ENCODE data around the gene GPATCH2L. TPM values are rescaled to one million over a fixed set of nuclear protein-coding genes. Genes with fewer than 3 reads are reported as not detected.

Gene GPATCH2L
- total RNA-seq, 2 experiments from 2014 or later = 36.9 to 40.0 TPM

DNA sequence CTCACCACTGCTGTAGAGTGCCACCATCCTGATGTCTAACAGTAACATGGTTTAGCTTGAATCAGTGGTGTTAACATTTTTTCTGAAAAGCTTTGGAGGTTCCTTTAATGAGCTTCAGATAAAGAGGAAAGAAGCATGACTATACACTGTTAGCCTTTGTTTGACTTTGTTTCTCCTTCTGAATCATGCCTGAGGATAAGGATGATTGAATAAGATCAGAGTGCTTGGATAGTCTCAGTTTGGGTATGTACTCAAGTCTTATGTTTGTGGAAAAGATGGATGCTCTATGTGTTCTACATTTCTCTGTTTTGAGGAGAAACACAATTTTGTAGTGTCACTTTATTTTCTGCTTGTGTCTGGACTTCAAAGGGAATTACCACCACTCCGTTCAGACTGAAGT, 42.0 kb downstream of the GPATCH2L start:
- ChIA-PET POLR2A (no interaction called here), CTCF (no interaction called here)

- CTCF ChIA-PET = no interaction called here
Measured at GRCh38 chr14:76194327-76194726, 42.6 kb downstream of the GPATCH2L start.

DNA sequence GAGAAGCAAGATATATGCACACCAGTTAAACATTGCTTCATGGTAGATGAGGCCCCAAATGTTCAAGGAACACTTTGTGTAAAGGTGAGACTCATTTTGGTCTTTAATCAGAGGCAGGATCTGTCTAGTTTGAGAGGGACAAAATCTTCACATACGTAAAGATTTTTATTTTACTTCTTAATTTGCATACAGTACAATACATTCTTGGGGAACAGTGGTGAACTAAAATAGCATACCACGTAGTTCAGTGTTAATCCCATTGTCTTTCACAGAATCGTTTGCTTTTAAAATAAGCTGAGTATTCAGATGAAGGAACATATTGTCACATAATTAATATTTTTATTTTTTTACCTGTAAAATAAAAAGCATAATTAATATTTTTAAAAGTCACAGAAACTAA, 43.3 kb downstream of the GPATCH2L start:
- ChIA-PET CTCF (no interaction called here), POLR2A (no interaction called here)

More at GRCh38 chr14:76194327-76194726, 42.6 kb downstream of the GPATCH2L start:
- POLR2A ChIA-PET = no interaction called here

- ChIA-PET POLR2A (no interaction called here), CTCF (interaction anchor here (0.6 kb wide), 1 partner anchor 203 kb away, joined by 3 read pairs; no protein-coding TSS in a partner anchor)
Measured at GRCh38 chr14:76196980-76197695, 45.4 kb downstream of the GPATCH2L start.

- CTCF ChIA-PET = no interaction called here
- POLR2A ChIA-PET = no interaction called here
Measured at GRCh38 chr14:76201162-76201561, 49.4 kb downstream of the GPATCH2L start.

DNA sequence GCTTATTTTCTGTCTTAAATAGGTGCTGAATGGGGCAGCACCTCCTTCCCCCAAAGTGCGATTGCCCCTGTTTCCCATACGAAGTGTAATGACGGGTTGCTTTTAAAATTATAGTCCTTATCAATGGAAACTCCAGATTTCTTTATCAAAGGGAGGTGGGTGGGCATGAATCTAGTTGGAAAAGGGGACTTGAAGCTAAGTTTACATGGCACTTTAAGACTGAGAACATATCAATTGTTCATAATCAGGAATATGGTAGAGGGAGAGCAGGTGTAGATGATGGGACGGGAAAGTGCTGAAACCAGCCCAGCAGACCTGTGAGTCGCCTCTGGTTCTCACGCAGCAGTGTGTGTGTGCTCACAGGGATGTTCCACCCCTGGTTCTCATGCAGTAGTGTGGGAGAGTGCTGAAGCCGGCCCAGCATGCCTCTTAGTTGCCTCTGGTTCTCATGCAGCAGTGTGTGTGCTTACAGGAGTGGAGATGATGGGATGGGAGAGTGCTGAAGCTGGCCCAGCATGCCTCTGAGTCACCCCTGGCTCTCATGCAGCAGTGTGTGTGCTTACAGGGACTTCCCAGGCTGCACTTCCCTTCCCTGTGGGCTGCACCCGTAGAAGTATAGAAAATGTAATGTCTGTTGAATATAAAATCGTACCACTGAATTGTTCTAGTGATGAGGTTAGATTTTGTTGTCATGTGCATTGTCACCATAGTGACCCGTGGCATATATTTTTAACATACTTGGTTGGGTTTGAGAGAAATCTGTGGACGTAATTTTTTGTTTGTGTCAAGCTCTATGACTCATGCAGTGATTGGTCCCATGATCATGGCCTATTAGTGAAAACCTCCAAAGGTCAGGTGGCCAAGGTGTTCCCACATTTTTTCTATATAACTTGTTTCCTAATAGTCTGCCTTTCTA, 51.6 kb downstream of the GPATCH2L start:
- ChIA-PET POLR2A (no interaction called here), CTCF (no interaction called here)

- POLR2A ChIA-PET = no interaction called here
- CTCF ChIA-PET = no interaction called here
Measured at GRCh38 chr14:76204461-76205230, 52.9 kb downstream of the GPATCH2L start.

GRCh38 chr14:76205708-76206107, 54.0 kb downstream of the GPATCH2L start:
- ChIA-PET CTCF (no interaction called here), POLR2A (no interaction called here)

DNA sequence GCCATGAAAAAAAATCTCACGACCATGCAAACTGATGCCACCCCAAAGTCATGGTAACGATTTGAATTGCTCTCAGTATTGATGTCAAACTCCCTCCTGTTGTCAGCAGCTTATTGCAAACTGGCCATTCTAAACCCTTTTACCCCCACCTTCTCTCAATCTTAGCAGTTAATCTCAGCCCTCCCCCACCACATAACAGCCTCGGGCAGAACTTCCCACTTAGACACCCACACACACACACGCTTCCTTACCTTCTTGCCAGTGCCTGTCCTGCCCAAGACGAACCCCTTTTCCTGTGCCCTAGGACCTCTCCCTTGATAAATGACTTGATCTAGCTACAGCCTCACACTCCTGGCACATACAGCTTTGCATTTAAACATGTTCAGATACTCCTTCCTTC, 56.6 kb downstream of the GPATCH2L start:
- ChIA-PET CTCF (no interaction called here), POLR2A (no interaction called here)

DNA sequence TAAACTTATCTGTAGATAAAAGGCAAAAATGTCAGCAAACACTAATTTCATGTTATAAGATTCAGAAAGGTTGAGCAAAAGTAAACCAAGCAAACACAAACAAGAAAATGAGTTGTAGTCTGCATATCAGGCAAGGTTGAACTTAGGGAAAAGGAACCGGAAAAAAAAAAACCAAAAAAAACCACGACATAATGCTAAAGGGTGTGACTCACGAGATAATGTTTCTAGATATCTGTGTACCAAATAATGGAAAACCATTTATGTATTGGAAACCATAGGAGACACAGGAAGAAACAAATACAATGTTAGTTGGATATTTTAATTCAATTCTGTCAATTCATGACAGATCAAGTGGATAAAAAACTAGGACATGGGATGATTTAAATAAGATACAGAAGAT, 60.5 kb downstream of the GPATCH2L start:
- ChIA-PET CTCF (no interaction called here), POLR2A (no interaction called here)

DNA sequence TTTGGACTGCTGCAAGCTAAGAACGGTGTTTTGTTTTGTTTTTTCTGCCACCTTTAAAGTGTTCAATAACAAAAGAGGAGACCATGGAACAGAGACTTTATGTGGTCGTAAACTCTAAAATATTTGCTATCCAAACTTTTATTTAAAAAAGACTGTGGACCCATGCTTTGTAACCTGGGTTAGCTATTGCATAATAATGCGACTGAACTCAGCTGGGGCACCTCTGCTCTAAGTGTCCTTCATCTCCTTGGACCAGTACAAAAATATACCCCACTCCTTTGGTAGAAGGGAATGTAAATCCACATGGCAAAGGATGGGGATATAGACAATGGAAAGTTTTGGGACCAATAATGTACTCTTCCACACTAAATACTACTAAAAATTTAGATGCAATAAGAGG, 65.5 kb downstream of the GPATCH2L start:
- ChIA-PET POLR2A (no interaction called here), CTCF (no interaction called here)

GRCh38 chr14:76218662-76219061, 66.9 kb downstream of the GPATCH2L start:
- POLR2A ChIA-PET = no interaction called here
- CTCF ChIA-PET = no interaction called here

- ChIA-PET POLR2A (no interaction called here), CTCF (no interaction called here)
Measured at GRCh38 chr14:76219873-76220272, 68.2 kb downstream of the GPATCH2L start.

DNA sequence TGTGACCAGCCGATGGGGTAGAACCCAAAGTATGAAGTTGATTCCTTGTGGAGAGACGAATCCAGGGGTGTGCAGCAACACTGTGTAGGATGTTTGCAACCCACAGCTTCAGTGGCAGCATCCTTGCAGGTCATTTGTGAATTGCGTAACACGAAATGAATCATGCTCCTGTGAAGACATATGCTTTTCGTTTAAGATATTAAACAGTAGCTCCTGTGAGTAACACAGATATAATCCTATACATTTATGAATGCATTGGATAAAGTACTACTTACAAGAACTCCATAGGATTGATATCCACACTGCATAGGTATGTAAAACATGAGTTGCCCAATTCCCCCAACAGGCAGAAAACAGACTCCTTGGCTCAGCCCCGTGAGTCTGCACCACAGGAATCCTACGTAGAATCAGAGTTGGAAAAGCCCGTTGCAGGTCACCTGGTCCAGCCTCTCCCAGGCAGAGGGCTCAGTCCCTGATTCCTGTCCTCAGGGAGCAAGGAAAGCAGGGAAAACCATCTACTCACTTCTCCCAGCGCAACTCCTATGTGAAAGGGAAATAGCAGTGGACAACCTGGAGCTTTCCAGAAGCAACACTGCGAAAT, 75.8 kb downstream of the GPATCH2L start:
- CTCF ChIA-PET = no interaction called here
- POLR2A ChIA-PET = no interaction called here

GRCh38 chr14:76228138-76228537, 76.4 kb downstream of the GPATCH2L start:
- POLR2A ChIA-PET = no interaction called here
- CTCF ChIA-PET = no interaction called here

DNA sequence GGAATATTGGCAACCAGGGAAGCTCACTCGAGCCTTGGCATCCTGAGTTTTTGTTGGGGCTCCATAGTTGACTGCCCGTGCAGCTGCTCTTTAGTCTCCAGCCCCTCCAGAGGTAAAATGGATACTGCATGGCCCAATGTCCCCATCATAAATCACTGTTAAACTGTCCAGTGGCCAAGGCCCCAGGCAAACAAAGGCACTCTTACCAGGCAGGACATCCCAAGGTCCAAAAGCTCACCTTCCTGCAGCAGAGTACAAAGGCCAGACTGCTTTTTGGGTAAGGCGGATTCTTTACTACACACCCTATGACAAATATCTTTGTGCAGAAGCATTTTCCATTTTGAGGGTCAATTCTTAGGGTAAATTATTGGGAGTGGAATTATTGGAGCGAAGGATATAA, 81.1 kb downstream of the GPATCH2L start:
- ChIA-PET POLR2A (no interaction called here), CTCF (no interaction called here)

DNA sequence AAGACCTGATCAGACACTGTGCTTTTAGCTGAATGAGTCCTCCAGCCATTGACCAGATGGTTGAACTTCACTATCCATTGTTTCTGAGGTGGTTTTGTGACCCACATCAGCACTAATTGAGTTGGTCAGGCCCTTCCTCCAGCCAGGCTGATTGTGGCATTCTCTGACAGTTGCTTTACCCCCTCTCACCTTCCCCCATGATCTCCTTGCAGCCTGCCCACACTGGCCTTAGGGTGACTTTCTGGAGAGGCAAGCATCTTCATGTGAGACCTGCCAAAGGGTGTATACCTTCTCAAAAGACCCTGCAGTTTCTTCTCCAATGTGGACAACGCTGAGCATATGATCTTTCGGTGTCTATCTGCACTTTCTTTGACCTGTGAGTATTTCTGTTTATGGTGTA, 83.9 kb downstream of the GPATCH2L start:
- CTCF ChIA-PET = no interaction called here
- POLR2A ChIA-PET = no interaction called here

DNA sequence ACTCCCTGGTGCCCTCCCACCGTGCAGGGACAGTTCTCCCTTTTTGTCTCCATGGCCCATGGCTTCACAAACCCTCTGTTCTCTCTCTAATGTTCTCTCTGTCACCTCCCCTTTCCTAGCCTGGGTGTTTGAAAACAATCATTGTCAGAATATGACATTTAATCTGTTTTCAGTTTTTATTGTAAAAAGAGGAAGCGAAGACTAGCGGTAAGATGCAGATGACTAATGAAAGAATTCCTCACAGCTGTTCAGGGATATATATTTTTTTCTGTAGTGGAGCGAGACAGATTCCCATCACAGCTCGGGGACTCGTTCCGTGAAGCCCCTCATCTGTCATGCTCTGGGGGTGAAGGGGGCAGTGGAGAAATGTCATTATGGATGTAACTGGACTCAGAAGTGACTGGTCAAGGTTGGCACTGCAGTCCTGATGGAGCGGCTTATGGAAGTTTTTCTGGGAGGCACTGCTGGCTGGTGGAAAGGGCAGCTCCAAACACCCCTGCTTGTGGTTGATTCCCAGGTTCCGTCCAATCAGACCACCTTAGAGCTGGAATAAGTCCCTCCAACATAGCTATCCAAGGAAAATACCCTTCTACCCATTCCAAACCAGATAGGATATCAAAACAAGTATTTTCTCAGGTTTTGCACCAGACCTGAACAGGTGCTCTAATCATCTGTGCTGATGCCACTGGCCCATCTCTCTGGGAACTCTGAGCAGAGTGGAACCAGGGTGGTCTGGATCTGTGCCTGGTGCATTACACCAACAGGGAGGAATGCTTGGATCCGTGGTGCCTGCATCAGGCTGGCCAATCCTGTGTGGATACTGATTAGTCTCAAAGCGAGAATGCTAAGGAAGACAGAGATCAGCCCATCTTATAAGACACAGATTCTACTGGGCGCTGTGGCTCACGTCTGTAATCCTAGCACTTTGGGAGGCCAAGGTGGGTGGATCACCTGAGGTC, 84.7 kb downstream of the GPATCH2L start:
- CTCF ChIA-PET = no interaction called here

DNA sequence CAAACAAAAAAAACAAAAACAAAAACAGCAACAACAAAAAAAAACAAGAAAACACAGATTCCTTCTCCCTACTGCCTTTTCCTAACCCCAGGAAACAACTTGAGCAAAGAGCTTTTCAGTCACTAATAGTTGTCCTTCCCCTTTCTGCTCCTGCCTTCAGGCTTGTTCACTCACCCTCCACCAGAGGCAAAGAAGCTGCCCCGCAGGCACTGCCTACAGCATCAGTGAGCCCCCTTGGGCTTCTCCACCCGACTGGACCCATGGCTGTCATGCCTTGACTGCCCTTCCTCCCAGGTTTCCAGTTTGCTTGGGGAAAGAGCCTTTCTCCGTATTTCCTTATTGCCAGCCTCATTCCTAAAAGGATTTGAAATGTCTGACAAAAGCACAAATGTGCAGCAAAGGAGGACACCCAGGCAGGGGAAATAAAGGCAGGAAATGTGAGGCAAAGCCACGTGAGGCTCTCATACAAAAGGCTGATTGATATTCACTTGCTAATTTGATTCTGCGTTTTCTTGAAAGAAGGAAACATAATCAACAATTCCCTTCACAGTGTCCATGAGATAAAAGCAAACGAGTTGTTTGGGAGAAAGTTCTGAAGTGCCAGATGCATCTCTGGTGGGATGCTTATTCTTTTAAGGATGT, 85.7 kb downstream of the GPATCH2L start:
- ChIA-PET CTCF (no interaction called here), POLR2A (no interaction called here)

More for the DNA sequence above, 84.7 kb downstream of the GPATCH2L start:
- POLR2A ChIA-PET = no interaction called here

Measured in activated CD8-positive, alpha-beta memory T cell treated with anti-CD3 and anti-CD28 coated beads for 36 hours (primary cell).